Liver (tissue), 9 donors: Measurements from ENCODE around the gene RPS6KA2. TPM values are rescaled to one million over a fixed set of nuclear protein-coding genes. Genes with fewer than 3 reads are reported as not detected.

Experiments
- DNase-seq: peaks from one replicate; pipeline ENCODE4 v3.0.0-alpha.2; 2017; ENCODE audit warnings: low spot score
- H3K27ac ChIP-seq, 2 donors: one replicate each; pipeline ENCODE4 v1.7.0; 2013; ENCODE audit warnings: inconsistent platforms in 2 of 2, low read length in 2 of 2, control low read depth in 1 of 2, low read depth in 1 of 2, mild to moderate bottlenecking in 1 of 2
- H3K27me3 ChIP-seq, 4 donors: one replicate each; pipeline versions ENCODE4 v1.6.1 to v1.7.0; 2013; ENCODE audit warnings: low read length in 3 of 4, inconsistent platforms in 1 of 4, mild to moderate bottlenecking in 1 of 4, moderate library complexity in 1 of 4; ENCODE audit not compliant: control insufficient read depth in 4 of 4, insufficient read depth in 4 of 4
- H3K36me3 ChIP-seq, 4 donors: one replicate each; pipeline versions ENCODE4 v1.6.1 to v1.7.0; 2013; ENCODE audit warnings: low read length in 3 of 4, mild to moderate bottlenecking in 3 of 4, low read depth in 1 of 4, moderate library complexity in 1 of 4; ENCODE audit not compliant: control insufficient read depth in 4 of 4, insufficient read depth in 3 of 4
- H3K4me1 ChIP-seq, 4 donors: one replicate each; pipeline versions ENCODE4 v1.6.1 to v1.7.0; 2013; ENCODE audit warnings: low read length in 3 of 4, mild to moderate bottlenecking in 3 of 4, moderate library complexity in 1 of 4; ENCODE audit not compliant: control insufficient read depth in 4 of 4, insufficient read depth in 4 of 4
- H3K4me3 ChIP-seq, 3 donors: one replicate each; pipeline versions ENCODE4 v1.6.1 to v1.7.0; 2013; ENCODE audit warnings: low read length in 3 of 3, control low read depth in 1 of 3, low read depth in 1 of 3, mild to moderate bottlenecking in 1 of 3
- H3K9ac ChIP-seq, 2 donors: one replicate each; pipeline ENCODE4 v1.7.0; 2013; ENCODE audit warnings: low read length in 2 of 2, mild to moderate bottlenecking in 2 of 2, moderate library complexity in 2 of 2, control low read depth in 1 of 2, low read depth in 1 of 2
- H3K9me3 ChIP-seq, 4 donors: one replicate each; pipeline versions ENCODE4 v1.6.1 to v1.7.0; 2013; ENCODE audit warnings: low read length in 3 of 4; ENCODE audit not compliant: control insufficient read depth in 4 of 4
- ATF3 ChIP-seq: IDR thresholded peaks from 2 replicates; pipeline ENCODE4 v1.6.1; 2016; ENCODE audit warnings: antibody characterized with exemption
- CTCF ChIP-seq: fragments of 150-350 bp; IDR thresholded peaks from 2 replicates; pipeline ENCODE4 v1.5.1; 2017; ENCODE audit warnings: improper control_type of control experiment, low read depth, low read length; ENCODE audit not compliant: missing input control
- EGR1 ChIP-seq, 2 donors: IDR thresholded peaks; 2 replicates each; pipeline ENCODE4 v1.6.1; 2016 to 2018; ENCODE audit warnings: antibody characterized with exemption in 2 of 2, low read depth in 2 of 2
- FOXA1 ChIP-seq: IDR thresholded peaks from 2 replicates; pipeline ENCODE4 v1.6.1; 2016; ENCODE audit warnings: antibody characterized with exemption
- GABPA ChIP-seq, 2 donors: IDR thresholded peaks in 1 of 2; conservative IDR thresholded peaks in 1 of 2; 2 replicates each; pipeline ENCODE4 v1.6.1; 2016; ENCODE audit warnings: antibody characterized with exemption in 2 of 2, mild to moderate bottlenecking in 1 of 2, moderate library complexity in 1 of 2
- HNF4A ChIP-seq, 2 donors: conservative IDR thresholded peaks; 2 replicates each; pipeline ENCODE4 v1.6.1; 2016; ENCODE audit warnings: antibody characterized with exemption in 2 of 2, mild to moderate bottlenecking in 2 of 2
- HNF4G ChIP-seq: IDR thresholded peaks from 2 replicates; pipeline ENCODE4 v1.6.1; 2016; ENCODE audit warnings: antibody characterized with exemption
- JUND ChIP-seq, 2 donors: IDR thresholded peaks; 2 replicates each; pipeline ENCODE4 v1.6.1; 2016; ENCODE audit warnings: antibody characterized with exemption in 2 of 2
- TAF1 ChIP-seq: conservative IDR thresholded peaks from 2 replicates; pipeline ENCODE4 v1.6.1; 2016; ENCODE audit warnings: antibody characterized with exemption, mild to moderate bottlenecking
- WGBS: extraction: QIAGEN DNeasy Blood & Tissue Kit; methylation state at CpG from one replicate; pipeline ENCODE4 v1.1.7; 2013; 5-methylcytosine and 5-hydroxymethylcytosine counted together
- polyA plus RNA-seq, 2 donors: library from polyadenylated mRNA; stranded (reverse) in 1 of 2; unstranded in 1 of 2; fragments of 200-250 nt in 1 of 2; fragments of >200 nt in 1 of 2; fragmentation: Nextera tagmentation in 1 of 2; extraction: Ambion mirVana in 1 of 2; gene quantifications; one replicate each; pipeline versions ENCODE4 v1.2.1 to v1.2.3, GENCODE V29; 2013 to 2015
- total RNA-seq, 2 donors: library from RNA; depleted of rRNA; stranded (reverse); fragments of >200 nt; gene quantifications; one replicate each; pipeline ENCODE4 v1.2.3, GENCODE V29; 2014
- TF ChIP-seq, protein P1 (sequence below): IDR thresholded peaks from 2 replicates; pipeline ENCODE4 v1.6.1; 2016; ENCODE audit warnings: antibody characterized with exemption, mild to moderate bottlenecking
- TF ChIP-seq, protein P2 (sequence below): IDR thresholded peaks from 2 replicates; pipeline ENCODE4 v1.6.1; 2016; ENCODE audit warnings: antibody characterized with exemption
- donor health status: healthy.
- donor health status: healthy.
- donor health status: healthy.
- donor health status: healthy.
- donor health status: healthy.

The RPS6KA2 gene
- total and polyA plus RNA-seq, 4 donors, result 2.5 to 9.0 (median 5.0) TPM

DNA sequence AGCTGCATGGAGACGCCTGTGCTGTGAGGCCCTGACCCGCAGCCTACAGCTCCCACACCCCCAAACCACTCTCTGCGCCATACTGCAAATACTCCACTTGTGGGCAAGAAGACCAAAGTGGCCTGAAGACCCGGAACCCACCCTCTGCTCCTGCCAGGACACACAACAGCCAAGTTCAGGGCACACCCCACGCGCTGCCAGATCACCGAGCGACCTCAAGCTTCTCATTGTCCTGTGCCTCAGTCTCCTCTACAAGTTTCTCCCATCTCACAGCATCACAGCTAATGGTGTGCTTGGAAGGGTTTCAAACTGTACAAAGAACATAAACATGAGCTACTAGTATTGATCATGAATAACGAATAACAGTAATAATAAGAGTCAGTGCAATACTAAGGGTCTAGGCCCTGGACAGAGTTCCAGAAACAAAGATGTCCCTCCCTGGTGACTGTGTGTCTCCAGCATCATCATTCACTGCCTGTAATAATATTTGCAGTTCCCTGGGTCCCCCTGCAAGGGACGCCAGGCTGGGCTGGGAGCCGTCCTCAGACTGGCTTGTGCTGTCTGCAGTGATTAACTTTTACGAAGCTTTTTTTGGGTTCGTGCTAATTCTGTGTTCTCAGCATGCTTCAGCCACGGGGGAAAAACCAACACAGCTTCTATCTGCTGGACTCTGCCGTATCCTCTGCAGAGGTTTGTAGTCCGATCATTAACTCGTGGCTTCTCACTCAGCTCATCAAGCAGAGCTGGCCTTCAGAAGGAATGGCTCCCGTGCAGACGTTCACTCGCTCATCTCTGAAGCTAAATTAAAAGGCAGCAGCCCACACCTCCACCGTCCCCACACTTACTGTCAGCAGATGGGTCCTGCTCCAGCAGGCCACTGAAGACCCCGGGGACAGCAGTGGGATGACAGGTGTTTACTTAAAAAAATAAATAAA lies 162.7 kb downstream of the RPS6KA2 start:
- peaks cover 0 to 8% (median 3%) of the 10 kb centered on the region in 4 donors for H3K36me3 ChIP-seq
- DNase-seq, result no peak
- no peaks in the 10 kb centered on the region for H3K9me3 ChIP-seq
- TF ChIP-seq TAF1, result no peak
- TF ChIP-seq FOXA1, result no peak
- TF ChIP-seq HNF4G, result no peak
- no peak for TF ChIP-seq JUND (IDR thresholded peaks at IDR 0.05)
- TF ChIP-seq ATF3, result no peak
- TF ChIP-seq EGR1 (IDR thresholded peaks at IDR 0.05; ENCODE audit: low read depth in 2 of 2), result no peak
- no peaks in the 10 kb centered on the region for H3K4me1 ChIP-seq
- no peak overlapping the region for H3K27ac ChIP-seq
- H3K27me3 ChIP-seq, result no peaks in the 10 kb centered on the region
- H3K4me3 ChIP-seq, result no peak overlapping the region
- 96% methylated on average over 22 of the region's 22 CpGs for WGBS
- no peak overlapping the region for H3K9ac ChIP-seq

DNA sequence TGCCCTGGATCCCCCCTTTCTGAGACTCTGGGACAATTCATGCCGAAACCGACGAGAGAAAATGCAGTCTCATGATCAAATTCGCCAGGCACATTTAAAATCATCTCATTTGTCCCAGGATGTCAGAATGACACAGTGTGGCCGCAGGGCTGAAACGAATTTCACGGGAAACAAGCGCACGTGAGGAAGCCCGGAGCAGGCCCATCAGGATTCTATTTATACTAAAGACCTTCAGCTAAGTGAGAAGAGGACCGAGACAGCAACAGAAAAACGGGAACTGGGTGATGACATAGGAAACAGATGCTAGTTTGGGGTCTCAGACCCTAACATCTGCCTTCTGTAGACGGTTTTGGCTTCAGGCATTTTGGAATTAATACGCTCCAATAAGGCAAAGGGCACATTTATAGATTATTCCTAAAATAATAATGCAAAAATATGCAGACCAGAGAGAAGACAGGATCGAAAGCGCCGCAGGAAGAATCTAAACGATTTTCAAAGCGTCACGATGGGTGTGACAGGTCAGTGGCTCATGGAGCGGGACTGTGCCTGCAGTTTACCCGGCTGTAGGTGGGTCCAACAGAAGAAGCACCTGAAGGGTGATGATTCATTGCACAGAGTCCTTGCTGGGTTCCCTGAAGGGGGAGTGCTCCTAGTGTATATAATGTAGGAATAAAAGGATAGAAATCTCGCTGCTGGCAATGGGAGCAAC lies 163.5 kb downstream of the RPS6KA2 start:
- Histone ChIP-seq H3K4me1 (no peaks in the 10 kb centered on the region), H3K27ac (no peak overlapping the region), H3K27me3 (no peaks in the 10 kb centered on the region), H3K4me3 (no peak overlapping the region), H3K36me3 (peaks cover 0 to 8% (median 3%) of the 10 kb centered on the region in 4 donors), H3K9me3 (no peaks in the 10 kb centered on the region), H3K9ac (no peak overlapping the region)
- no peak for DNase-seq
- WGBS, result 89% methylated on average over 23 of the region's 23 CpGs
- TF ChIP-seq GABPA (IDR thresholded peaks at IDR 0.05 in 1 of 2, conservative IDR thresholded peaks at IDR 0.05 in 1 of 2) (no peak), HNF4A (conservative IDR thresholded peaks at IDR 0.05) (no peak), CTCF (no peak), JUND (IDR thresholded peaks at IDR 0.05) (no peak)
- TF ChIP-seq, protein P1, sequence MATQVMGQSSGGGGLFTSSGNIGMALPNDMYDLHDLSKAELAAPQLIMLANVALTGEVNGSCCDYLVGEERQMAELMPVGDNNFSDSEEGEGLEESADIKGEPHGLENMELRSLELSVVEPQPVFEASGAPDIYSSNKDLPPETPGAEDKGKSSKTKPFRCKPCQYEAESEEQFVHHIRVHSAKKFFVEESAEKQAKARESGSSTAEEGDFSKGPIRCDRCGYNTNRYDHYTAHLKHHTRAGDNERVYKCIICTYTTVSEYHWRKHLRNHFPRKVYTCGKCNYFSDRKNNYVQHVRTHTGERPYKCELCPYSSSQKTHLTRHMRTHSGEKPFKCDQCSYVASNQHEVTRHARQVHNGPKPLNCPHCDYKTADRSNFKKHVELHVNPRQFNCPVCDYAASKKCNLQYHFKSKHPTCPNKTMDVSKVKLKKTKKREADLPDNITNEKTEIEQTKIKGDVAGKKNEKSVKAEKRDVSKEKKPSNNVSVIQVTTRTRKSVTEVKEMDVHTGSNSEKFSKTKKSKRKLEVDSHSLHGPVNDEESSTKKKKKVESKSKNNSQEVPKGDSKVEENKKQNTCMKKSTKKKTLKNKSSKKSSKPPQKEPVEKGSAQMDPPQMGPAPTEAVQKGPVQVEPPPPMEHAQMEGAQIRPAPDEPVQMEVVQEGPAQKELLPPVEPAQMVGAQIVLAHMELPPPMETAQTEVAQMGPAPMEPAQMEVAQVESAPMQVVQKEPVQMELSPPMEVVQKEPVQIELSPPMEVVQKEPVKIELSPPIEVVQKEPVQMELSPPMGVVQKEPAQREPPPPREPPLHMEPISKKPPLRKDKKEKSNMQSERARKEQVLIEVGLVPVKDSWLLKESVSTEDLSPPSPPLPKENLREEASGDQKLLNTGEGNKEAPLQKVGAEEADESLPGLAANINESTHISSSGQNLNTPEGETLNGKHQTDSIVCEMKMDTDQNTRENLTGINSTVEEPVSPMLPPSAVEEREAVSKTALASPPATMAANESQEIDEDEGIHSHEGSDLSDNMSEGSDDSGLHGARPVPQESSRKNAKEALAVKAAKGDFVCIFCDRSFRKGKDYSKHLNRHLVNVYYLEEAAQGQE, result no peak
- TF ChIP-seq, protein P2, sequence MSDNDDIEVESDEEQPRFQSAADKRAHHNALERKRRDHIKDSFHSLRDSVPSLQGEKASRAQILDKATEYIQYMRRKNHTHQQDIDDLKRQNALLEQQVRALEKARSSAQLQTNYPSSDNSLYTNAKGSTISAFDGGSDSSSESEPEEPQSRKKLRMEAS, result no peak
